ENCODE measurements around the gene DDX60. TPM values are rescaled to one million over a fixed set of nuclear protein-coding genes. Genes with fewer than 3 reads are reported as not detected.

Gene DDX60
- total and polyA plus RNA-seq, 4 donors: 2.9 to 11.3 (median 7.0) TPM

DNA sequence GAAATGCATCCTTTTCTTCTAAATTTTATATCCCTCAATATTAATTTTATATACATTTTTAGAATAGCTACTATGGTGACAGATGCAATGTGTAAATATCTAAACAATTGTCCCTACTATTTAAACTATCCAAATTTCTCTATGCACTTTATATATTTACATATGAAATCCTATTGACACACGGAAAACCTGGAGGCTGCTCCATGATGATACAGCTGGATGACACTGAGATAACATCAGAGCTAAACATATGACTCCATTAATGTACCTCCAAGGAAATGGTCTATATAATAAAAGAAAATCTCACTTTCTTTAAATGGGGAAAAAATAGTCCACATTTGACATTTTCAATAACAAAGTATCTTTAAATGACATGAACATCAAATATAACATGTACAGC, 43.7 kb downstream of the DDX60 start:
- peaks cover 0 to 40% (median 18%) of the 10 kb centered on the region in 4 donors for H3K36me3 ChIP-seq (ENCODE audit: control insufficient read depth in 4 of 4, insufficient read depth in 3 of 4, low read depth in 1 of 4, low read length in 3 of 4)
- DNase-seq (ENCODE audit: low spot score): no peak
- 68% methylated on average over 1 of the region's 1 CpG for WGBS

GRCh38 chr4:168273838-168274237, 44.7 kb downstream of the DDX60 start:
- TF ChIP-seq FOXA1 (IDR thresholded peaks at IDR 0.05) (no peak), YY1 (IDR thresholded peaks at IDR 0.05) (no peak), JUND (IDR thresholded peaks at IDR 0.05) (no peak), RAD21 (IDR thresholded peaks at IDR 0.05) (no peak), HNF4A (conservative IDR thresholded peaks at IDR 0.05) (no peak), CTCF (IDR thresholded peaks at IDR 0.05; ENCODE audit: low read depth, low read length, missing input control) (no peak), RXRA (IDR thresholded peaks at IDR 0.05) (no peak), TAF1 (conservative IDR thresholded peaks at IDR 0.05) (no peak), EGR1 (IDR thresholded peaks at IDR 0.05; ENCODE audit: low read depth in 2 of 2) (no peak), NR2F2 (IDR thresholded peaks at IDR 0.05) (no peak), HNF4G (IDR thresholded peaks at IDR 0.05) (no peak), REST (IDR thresholded peaks at IDR 0.05) (no peak), GABPA (IDR thresholded peaks at IDR 0.05 in 1 of 2, conservative IDR thresholded peaks at IDR 0.05 in 1 of 2) (no peak), MAX (IDR thresholded peaks at IDR 0.05) (no peak), FOXA2 (IDR thresholded peaks at IDR 0.05) (no peak)
- TF ChIP-seq, protein P1, sequence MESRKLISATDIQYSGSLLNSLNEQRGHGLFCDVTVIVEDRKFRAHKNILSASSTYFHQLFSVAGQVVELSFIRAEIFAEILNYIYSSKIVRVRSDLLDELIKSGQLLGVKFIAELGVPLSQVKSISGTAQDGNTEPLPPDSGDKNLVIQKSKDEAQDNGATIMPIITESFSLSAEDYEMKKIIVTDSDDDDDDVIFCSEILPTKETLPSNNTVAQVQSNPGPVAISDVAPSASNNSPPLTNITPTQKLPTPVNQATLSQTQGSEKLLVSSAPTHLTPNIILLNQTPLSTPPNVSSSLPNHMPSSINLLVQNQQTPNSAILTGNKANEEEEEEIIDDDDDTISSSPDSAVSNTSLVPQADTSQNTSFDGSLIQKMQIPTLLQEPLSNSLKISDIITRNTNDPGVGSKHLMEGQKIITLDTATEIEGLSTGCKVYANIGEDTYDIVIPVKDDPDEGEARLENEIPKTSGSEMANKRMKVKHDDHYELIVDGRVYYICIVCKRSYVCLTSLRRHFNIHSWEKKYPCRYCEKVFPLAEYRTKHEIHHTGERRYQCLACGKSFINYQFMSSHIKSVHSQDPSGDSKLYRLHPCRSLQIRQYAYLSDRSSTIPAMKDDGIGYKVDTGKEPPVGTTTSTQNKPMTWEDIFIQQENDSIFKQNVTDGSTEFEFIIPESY (IDR thresholded peaks at IDR 0.05): no peak
- TF ChIP-seq, protein P2, sequence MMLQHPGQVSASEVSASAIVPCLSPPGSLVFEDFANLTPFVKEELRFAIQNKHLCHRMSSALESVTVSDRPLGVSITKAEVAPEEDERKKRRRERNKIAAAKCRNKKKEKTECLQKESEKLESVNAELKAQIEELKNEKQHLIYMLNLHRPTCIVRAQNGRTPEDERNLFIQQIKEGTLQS (IDR thresholded peaks at IDR 0.05): no peak
- H3K36me3 ChIP-seq (ENCODE audit: control insufficient read depth in 4 of 4, insufficient read depth in 3 of 4, low read depth in 1 of 4, low read length in 3 of 4): peaks cover 0 to 33% (median 14%) of the 10 kb centered on the region in 4 donors
- no peak for DNase-seq (ENCODE audit: low spot score)
- no peak overlapping the region for H3K27ac ChIP-seq (ENCODE audit: low read depth in 1 of 2, low read length in 2 of 2)
- H3K27me3 ChIP-seq (ENCODE audit: control insufficient read depth in 4 of 4, insufficient read depth in 4 of 4, low read length in 3 of 4): no peaks in the 10 kb centered on the region
- H3K4me1 ChIP-seq (ENCODE audit: control insufficient read depth in 4 of 4, insufficient read depth in 4 of 4, low read length in 3 of 4): no peaks in the 10 kb centered on the region
- no peak overlapping the region for H3K4me3 ChIP-seq (ENCODE audit: low read depth in 1 of 3, low read length in 3 of 3)
- no peak overlapping the region for H3K9ac ChIP-seq (ENCODE audit: low read depth in 1 of 2, low read length in 2 of 2)
- no peaks in the 10 kb centered on the region for H3K9me3 ChIP-seq (ENCODE audit: control insufficient read depth in 4 of 4, low read length in 3 of 4)
- 94% methylated on average over 9 of the region's 9 CpGs for WGBS

More for the DNA sequence above, 43.7 kb downstream of the DDX60 start:
- no peak for TF ChIP-seq GABPA (IDR thresholded peaks at IDR 0.05 in 1 of 2, conservative IDR thresholded peaks at IDR 0.05 in 1 of 2)
- TF ChIP-seq RAD21 (IDR thresholded peaks at IDR 0.05): no peak
- no peak for TF ChIP-seq FOXA2 (IDR thresholded peaks at IDR 0.05)
- Histone ChIP-seq H3K9me3 (ENCODE audit: control insufficient read depth in 4 of 4, low read length in 3 of 4) (no peaks in the 10 kb centered on the region), H3K27ac (ENCODE audit: low read depth in 1 of 2, low read length in 2 of 2) (no peak overlapping the region), H3K4me1 (ENCODE audit: control insufficient read depth in 4 of 4, insufficient read depth in 4 of 4, low read length in 3 of 4) (no peaks in the 10 kb centered on the region), H3K4me3 (ENCODE audit: low read depth in 1 of 3, low read length in 3 of 3) (no peak overlapping the region), H3K27me3 (ENCODE audit: control insufficient read depth in 4 of 4, insufficient read depth in 4 of 4, low read length in 3 of 4) (no peaks in the 10 kb centered on the region), H3K9ac (ENCODE audit: low read depth in 1 of 2, low read length in 2 of 2) (no peak overlapping the region)
